ENCODE measurements around the gene ZMYM2.
"Not testable (repeated sequence)": the region's sequence is repeated elsewhere in the genome, so short reads cannot be mapped to it uniquely, and the experiment has no call there.

ZMYM2 gene

GRCh38 chr13:19958155-19959111, at the start of gene ZMYM2:
Gene ZMYM2 (plus strand): TSS chr13:19958727. CDS start chr13:19993073, 34,346 bp downstream.
- DNase-seq, result peak; percentile 96

GRCh38 chr13:19910336-19911072, 48.0 kb upstream of the ZMYM2 start:
- no peak for DNase-seq

- DNase-seq, result peak; percentile 31
Observed at GRCh38 chr13:19927117-19927748, 31.3 kb upstream of the ZMYM2 start.

- no peak for DNase-seq
Observed at GRCh38 chr13:19940106-19940505, 18.4 kb upstream of the ZMYM2 start.

GRCh38 chr13:19950374-19950773, 8.2 kb upstream of the ZMYM2 start:
- DNase-seq, result no peak

GRCh38 chr13:19952850-19953249, 5.7 kb upstream of the ZMYM2 start:
- DNase-seq, result no peak

GRCh38 chr13:19955873-19956559, 2.5 kb upstream of the ZMYM2 start:
- no peak for DNase-seq

GRCh38 chr13:19957320-19958154, 990 bp upstream of the ZMYM2 start:
- peak; percentile 86 for DNase-seq

- DNase-seq, result peak; percentile 59
Observed at GRCh38 chr13:19959141-19959830, 759 bp downstream of the ZMYM2 start.

GRCh38 chr13:19959831-19960652, 1.5 kb downstream of the ZMYM2 start:
- DNase-seq, result peak; percentile 96

- DNase-seq, result no peak
Observed at GRCh38 chr13:19960653-19960976, 2.1 kb downstream of the ZMYM2 start.

- DNase-seq, result no peak
Observed at GRCh38 chr13:19961489-19961888, 3.0 kb downstream of the ZMYM2 start.

GRCh38 chr13:19961924-19962323, 3.4 kb downstream of the ZMYM2 start:
- DNase-seq, result no peak

GRCh38 chr13:19962894-19963293, 4.4 kb downstream of the ZMYM2 start:
- DNase-seq, result no peak

- no peak for DNase-seq
Observed at GRCh38 chr13:19967621-19968020, 9.1 kb downstream of the ZMYM2 start.

GRCh38 chr13:19974498-19975009, 16.0 kb downstream of the ZMYM2 start:
- not testable (repeated sequence) for DNase-seq

- no peak for DNase-seq
Observed at GRCh38 chr13:19978831-19979437, 20.4 kb downstream of the ZMYM2 start.

- no peak for DNase-seq
Observed at GRCh38 chr13:19981685-19982238, 23.2 kb downstream of the ZMYM2 start.

GRCh38 chr13:19982447-19983043, 24.0 kb downstream of the ZMYM2 start:
- no peak for DNase-seq
